Neural progenitor cell (in vitro differentiated cells): Measurements from ENCODE around the gene FAM168B.

Source experiments
- EZH2 ChIP-seq: fragments of 200-600 bp; sonication (generic); IDR thresholded peaks from 2 replicates; pipeline ENCODE4 v1.6.1; 2017; ENCODE audit warnings: antibody characterized with exemption, mild to moderate bottlenecking, moderate library complexity
- TF ChIP-seq, protein P1 (sequence below): fragments of 200-600 bp; sonication (generic); IDR thresholded peaks from 2 replicates; pipeline ENCODE4 v1.5.1; 2017; ENCODE audit warnings: antibody characterized with exemption, mild to moderate bottlenecking

DNA sequence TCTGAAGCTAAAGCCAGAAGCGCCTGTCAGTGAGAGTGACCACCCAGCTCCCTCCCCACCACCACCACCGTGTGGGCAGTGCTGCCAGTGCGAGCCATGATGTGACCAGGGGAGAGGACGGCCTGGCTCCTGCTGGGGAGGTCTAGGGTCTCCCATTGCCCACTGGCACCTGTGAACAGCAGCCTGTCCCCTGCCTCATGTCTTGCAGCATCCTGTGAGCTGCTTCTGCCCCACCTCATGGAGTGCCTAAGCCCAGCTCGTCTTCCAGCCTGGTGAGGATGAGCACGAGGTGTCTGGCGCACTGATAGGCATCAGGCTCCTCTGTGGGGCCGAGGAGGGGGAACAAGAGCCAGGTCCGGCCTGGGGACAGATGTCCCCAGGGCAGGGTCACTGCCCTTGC lies 61.4 kb downstream of the FAM168B start:
- TF ChIP-seq, protein P1, sequence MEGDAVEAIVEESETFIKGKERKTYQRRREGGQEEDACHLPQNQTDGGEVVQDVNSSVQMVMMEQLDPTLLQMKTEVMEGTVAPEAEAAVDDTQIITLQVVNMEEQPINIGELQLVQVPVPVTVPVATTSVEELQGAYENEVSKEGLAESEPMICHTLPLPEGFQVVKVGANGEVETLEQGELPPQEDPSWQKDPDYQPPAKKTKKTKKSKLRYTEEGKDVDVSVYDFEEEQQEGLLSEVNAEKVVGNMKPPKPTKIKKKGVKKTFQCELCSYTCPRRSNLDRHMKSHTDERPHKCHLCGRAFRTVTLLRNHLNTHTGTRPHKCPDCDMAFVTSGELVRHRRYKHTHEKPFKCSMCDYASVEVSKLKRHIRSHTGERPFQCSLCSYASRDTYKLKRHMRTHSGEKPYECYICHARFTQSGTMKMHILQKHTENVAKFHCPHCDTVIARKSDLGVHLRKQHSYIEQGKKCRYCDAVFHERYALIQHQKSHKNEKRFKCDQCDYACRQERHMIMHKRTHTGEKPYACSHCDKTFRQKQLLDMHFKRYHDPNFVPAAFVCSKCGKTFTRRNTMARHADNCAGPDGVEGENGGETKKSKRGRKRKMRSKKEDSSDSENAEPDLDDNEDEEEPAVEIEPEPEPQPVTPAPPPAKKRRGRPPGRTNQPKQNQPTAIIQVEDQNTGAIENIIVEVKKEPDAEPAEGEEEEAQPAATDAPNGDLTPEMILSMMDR, result no peak
- no peak for TF ChIP-seq EZH2
